GM18507 (cell line): ENCODE data around the gene LGALS16.
"Not testable (repeated sequence)": the region's sequence is repeated elsewhere in the genome, so short reads cannot be mapped to it uniquely, and the experiment has no call there.

ENCODE experiments used
- DNase-seq: peaks from one replicate; pipeline ENCODE4 v3.0.0; 2011; ENCODE audit warnings: low read depth; ENCODE audit not compliant: insufficient read length; ENCODE audit errors: extremely low spot score
- FAIRE-seq: peaks from 2 replicates; lab custom pipeline; 2011; peaks lifted over from hg19 to GRCh38; lab: Jason Lieb, UNC

LGALS16 gene

GRCh38 chr19:39655613-39656012 lies at the start of gene LGALS16:
Gene LGALS16 (plus strand): TSS chr19:39655913. CDS start chr19:39655962, 49 bp downstream.
- DNase-seq = no peak
- no peak for FAIRE-seq

GRCh38 chr19:39607021-39607420 lies 48.7 kb upstream of the LGALS16 start:
- FAIRE-seq (no peak), DNase-seq (no peak)

- DNase-seq (no peak), FAIRE-seq (no peak)
Observed at GRCh38 chr19:39607561-39607960, 48.2 kb upstream of the LGALS16 start.

DNA sequence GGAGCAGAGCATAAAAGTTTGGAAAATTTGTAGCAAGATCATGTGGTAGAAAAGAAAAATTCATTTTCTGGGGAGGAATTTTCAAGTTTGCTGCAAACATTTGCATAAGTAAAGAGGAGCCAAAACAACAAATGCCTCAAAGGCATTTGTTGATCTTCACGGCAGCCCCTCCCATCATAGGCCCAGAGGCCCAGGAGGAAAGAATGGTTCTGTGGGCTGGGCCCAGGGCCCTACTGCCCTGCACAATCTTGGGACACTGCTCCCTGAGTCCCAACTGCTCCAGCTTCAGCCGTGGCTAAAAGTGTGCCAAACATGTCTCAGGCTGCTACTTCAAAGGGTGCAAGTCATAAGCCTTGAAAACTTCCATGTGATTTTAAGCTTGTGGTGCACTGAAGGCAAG lies 42.1 kb upstream of the LGALS16 start:
- no peak for FAIRE-seq
- no peak for DNase-seq

DNA sequence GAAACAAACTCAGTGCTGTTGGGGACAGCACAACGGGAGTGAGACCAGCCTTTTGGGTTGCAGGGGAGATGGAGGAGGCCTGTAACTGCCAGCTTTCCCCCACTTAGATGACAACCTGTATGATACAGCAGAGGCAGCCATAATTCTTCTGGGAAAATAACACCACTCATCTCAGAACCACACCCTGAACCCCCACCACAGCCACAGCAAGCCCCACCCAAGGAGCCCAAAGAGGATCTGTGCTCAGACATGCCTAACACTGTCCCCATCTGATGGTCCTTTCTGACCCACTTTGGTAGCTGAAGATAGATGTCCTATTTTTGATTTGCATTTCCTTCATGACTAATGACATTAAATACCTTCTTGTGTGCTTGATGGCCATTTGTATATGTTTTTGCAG lies 38.0 kb upstream of the LGALS16 start:
- FAIRE-seq = no peak
- no peak for DNase-seq

GRCh38 chr19:39623946-39624345 lies 31.8 kb upstream of the LGALS16 start:
- FAIRE-seq = no peak
- DNase-seq = no peak

DNA sequence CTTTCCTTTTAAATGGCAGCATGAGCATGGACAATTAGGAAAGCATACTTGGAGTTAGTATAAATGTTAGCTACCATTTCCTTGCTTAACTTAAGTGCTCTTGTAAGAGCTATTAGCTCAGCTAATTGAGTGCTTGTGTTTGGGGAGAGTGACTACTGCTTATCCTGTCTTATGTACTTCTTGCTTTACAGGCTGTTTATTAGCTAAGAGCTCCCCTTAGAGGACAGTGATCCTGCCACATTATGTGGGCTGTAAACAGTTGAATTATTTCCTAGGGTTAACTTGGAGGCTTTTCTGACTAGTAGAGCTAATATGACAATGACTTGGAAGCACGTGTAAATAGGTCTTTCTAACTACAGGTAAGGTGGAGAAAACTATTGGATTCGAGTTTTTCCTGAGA lies 28.1 kb upstream of the LGALS16 start:
- FAIRE-seq = peak; percentile 62
- not testable (repeated sequence) for DNase-seq

- DNase-seq (no peak), FAIRE-seq (no peak)
Observed at GRCh38 chr19:39631178-39631577, 24.5 kb upstream of the LGALS16 start.

- DNase-seq = no peak
- FAIRE-seq = no peak
Observed at GRCh38 chr19:39631626-39632025, 24.1 kb upstream of the LGALS16 start.

DNA sequence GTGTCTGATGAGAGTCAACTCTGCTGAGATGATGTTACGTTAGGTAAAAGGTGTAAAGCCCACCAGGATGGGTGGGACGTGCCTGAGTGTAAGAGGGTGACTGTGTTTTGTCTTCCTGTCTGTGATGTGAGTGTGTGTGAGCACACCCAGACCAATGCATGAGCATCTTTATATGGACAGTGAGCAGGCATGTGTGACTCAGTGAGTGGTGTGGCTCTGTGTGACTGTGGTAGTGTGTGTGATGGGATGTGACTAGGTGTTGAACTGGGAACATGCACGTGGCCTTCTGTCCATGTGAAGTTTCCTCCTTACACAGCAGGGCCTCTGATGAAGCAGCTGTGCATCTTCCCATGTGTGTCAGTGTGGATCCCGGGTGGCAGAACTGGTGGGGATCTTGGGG lies 17.8 kb upstream of the LGALS16 start:
- DNase-seq = no peak
- FAIRE-seq = no peak

DNA sequence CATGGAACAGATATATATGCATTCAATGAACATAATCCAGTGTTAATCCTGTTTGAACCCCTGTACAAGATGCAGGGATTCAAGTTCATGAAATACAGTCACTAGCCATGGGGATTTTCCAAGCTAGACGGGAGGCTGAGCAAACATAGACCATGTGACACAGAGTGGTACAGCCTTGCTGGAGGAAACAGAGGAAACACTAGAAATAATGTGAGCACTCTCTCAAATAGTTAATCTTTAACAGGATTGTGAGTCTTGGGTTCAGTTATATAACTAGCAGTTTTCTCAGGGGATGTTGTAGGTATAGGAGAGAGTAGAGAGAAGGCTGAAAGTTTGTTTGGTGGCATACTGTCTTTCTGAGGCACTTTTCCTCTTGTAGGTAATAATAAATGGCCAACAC lies 13.9 kb upstream of the LGALS16 start:
- no peak for FAIRE-seq
- no peak for DNase-seq

DNA sequence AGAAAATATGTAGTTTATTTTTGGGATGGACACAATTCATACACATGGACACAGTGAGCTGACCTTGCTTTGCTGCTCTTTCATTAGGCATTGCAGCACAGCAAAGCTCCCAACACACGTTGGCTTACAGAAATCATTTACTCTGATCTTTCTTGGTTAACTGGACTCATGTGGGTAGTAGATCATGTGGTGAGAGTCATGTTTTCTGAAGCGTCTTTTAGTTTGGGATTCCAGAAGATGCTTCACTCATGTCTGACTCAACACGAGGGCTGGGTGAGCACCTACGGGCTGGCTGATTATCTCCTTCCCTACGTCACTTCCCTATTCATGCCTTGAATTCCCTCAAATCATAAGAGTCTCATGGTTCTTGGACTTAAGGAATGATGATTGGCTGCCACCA lies 12.1 kb upstream of the LGALS16 start:
- DNase-seq (no peak), FAIRE-seq (no peak)

DNA sequence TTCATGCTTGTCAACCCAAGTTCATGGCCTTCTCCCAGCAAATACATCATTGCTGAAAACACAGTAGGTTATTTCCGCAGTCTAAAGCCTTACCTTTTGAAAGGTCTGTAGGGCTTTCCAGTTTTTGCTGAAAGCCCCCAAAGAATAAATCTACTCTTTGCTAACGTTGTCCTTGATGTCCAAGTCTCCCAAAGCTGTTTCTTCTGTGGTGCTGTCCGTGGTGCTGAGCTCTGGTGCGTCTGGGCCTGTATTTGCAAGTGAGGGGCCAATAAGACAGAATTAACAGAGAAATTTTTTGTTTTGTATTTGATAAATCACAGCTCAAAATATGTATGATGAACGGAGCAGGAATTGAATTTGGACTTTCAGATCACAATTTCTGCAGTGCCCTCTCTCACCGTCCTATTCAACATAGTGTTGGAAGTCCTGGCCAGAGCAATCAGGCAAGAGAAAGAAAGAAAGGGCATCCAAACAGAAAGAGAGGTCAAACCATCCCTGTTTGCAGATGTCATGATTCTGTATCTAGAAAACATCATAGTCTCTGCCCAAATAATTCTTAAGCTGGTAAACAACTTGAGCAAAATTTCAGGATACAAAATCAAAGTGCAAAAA lies 9.8 kb upstream of the LGALS16 start:
- no peak for FAIRE-seq

DNA sequence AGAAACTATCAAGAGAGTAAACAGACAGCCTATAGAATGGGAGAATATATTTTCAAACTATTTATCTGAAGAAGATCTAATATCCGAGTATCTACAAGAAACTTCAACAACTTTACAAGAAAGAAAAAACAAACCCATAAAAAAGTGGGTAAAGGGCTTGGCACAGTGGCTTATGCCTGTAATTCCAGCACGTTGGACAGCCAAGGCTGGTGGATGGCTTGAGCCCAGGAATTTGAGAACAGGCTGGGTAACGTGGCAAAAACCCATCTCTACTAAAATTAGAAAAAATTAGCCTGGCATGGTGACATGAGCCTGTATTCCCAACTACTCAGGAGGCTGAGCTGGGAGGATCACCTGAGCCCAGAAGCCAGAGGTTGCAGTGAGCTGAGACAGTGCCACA lies 7.8 kb upstream of the LGALS16 start:
- FAIRE-seq (no peak), DNase-seq (no peak)

More for the DNA sequence above, 9.8 kb upstream of the LGALS16 start:
- no peak for DNase-seq

- DNase-seq (no peak), FAIRE-seq (no peak)
Observed at GRCh38 chr19:39659791-39660190, 4.1 kb downstream of the LGALS16 start.

DNA sequence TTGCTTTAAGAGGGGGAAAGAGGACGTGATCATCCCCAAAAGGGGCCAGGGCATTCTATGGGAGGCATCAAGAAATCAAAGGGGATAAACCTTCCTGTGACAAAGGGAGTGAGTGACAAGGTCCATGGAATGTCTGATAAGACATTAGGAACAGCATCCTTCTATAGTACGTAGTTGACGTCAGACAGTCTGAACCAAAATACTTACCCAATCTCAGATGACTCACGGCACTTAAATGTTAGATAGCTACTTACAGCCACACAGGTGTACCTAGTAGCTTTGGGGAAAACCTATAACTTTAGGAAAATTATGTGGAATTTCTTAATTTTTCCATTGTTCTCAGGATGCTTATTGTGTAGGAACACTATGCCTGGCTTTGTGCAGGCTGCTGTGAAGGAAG lies 4.9 kb downstream of the LGALS16 start:
- no peak for FAIRE-seq
- DNase-seq = no peak

GRCh38 chr19:39661565-39661964 lies 5.9 kb downstream of the LGALS16 start:
- FAIRE-seq (peak; percentile 21), DNase-seq (no peak)

DNA sequence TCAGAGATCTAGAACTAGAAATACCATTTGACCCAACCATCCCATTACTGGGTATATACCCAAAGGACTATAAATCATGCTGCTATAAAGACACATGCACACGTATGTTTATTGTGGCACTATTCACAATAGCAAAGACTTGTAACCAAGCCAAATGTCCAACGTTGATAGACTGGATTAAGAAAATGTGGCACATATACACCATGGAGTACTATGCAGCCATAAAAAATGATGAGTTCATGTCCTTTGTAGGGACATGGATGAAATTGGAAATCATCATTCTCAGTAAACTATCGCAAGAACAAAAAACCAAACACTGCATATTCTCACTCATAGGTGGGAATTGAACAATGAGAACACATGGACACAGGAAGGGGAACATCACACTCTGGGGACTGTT lies 14.1 kb downstream of the LGALS16 start:
- FAIRE-seq = not testable (repeated sequence)

DNA sequence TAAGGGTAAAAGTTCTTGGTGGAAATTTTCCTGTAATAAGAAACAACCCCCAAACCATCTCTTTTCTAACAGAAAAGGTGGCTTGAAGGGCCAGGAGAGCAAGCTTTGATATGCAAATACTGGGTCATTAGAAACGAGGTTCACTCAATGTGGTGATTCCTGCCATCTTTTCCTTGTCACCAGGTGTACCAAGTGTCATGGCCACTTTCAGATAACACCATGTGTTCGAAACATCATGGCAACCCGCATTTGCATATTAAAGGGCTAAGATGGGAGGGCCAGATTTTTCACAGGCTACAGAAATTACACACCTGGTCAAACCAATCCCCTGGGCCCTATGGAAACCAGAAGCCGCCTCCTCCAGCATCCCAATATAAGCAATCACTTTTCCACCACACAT lies 15.3 kb downstream of the LGALS16 start:
- no peak for FAIRE-seq

More for the DNA sequence above, 14.1 kb downstream of the LGALS16 start:
- DNase-seq = not testable (repeated sequence)

GRCh38 chr19:39671739-39672363 lies 16.1 kb downstream of the LGALS16 start:
- DNase-seq = no peak
- peak; percentile 94 for FAIRE-seq

More for the DNA sequence above, 15.3 kb downstream of the LGALS16 start:
- DNase-seq = no peak

- no peak for FAIRE-seq
Observed at GRCh38 chr19:39672473-39672872, 16.8 kb downstream of the LGALS16 start.

More at GRCh38 chr19:39672473-39672872, 16.8 kb downstream of the LGALS16 start:
- DNase-seq = no peak
